Glomerular visceral epithelial cell (primary cell): ENCODE data around the gene NBEAL2.

ENCODE experiments used
- DNase-seq: peaks from one replicate; pipeline ENCODE4 v3.0.0-alpha.2; 2016; ENCODE audit errors: extremely low spot score

Gene NBEAL2

DNA sequence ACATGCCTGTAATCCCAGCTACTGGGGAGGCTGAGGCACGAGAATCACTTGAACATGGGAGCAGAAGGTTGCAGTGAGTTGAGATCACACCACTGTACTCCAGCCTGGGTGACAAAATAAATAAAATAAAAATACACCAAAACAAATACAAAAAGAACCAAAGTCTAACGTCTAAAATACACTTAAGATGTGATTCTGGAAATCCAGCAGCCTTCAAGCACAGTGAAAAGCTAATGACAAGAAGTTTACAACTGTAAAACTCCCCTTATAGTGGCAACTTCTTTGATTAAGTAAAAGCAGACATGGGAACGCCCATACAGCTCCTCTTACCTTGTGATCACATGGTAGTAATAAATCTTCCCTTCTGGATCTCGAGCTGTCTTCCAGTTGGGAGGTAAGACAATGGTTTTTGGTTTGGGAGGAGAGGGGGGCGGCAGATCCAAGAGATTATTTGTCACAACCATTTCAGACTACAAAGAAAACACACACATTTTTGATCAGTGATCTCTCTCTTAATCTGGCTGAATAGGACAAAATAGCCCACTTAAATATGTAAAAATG is 62.8 kb downstream of the NBEAL2 start:
- DNase-seq, result no peak

GRCh38 chr3:47047069-47047468 is 67.6 kb downstream of the NBEAL2 start:
- no peak for DNase-seq

- no peak for DNase-seq
Measured at GRCh38 chr3:47047673-47048072, 68.2 kb downstream of the NBEAL2 start.

DNA sequence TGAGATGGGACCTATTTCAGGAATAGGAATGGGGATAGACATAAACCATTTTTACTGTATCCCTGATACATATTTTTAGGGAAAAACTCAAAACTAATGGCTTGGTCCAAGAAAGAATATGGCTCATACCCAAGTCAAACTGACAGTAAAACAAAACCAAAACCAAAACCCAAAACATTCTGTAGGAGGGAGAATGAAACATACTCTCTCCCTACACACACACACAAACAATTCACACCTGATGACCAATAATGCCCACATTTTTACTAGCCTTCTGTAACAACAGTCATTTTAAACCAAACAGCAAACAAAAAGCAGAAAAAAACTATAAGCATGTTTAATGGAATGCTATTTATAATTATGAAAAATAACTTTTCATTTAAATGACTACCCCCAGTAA is 74.9 kb downstream of the NBEAL2 start:
- DNase-seq, result no peak

GRCh38 chr3:47056705-47057104 is 77.2 kb downstream of the NBEAL2 start:
- DNase-seq, result no peak

DNA sequence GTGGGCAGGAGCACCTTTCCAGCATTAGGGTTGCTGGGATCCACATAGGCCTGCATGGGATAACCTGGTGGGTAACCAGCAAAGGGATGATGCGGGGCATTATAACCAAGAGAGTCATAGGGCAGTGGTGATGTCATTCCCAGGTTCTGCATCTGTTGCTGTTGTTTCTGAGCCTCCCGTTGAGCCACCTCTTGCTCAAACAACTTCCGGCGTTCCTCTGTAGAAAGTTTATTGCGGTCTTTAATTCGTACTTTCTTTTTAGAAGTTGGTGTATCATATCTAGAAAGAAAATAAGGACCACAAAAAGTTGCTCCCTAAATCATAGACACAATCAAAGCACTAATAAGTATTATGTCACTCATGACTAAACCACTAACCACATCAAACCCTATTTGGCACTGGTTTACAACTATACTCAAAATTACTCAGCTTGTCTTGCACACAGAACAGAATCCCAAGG is 77.8 kb downstream of the NBEAL2 start:
- no peak for DNase-seq
